Stimulated activated CD4-positive, alpha-beta T cell treated with anti-CD3 and anti-CD28 coated beads, Interleukin-12 subunit alpha, Interleukin-12 subunit beta, amount 100 ng/mL, for 4 hours (primary cell): ENCODE results near the gene NDRG2.
"Not testable (repeated sequence)": the region's sequence is repeated elsewhere in the genome, so short reads cannot be mapped to it uniquely, and the experiment has no call there.

Experiments
- DNase-seq: peaks from one replicate; pipeline ENCODE4 v3.0.0-alpha.2; 2020

NDRG2 gene

DNA sequence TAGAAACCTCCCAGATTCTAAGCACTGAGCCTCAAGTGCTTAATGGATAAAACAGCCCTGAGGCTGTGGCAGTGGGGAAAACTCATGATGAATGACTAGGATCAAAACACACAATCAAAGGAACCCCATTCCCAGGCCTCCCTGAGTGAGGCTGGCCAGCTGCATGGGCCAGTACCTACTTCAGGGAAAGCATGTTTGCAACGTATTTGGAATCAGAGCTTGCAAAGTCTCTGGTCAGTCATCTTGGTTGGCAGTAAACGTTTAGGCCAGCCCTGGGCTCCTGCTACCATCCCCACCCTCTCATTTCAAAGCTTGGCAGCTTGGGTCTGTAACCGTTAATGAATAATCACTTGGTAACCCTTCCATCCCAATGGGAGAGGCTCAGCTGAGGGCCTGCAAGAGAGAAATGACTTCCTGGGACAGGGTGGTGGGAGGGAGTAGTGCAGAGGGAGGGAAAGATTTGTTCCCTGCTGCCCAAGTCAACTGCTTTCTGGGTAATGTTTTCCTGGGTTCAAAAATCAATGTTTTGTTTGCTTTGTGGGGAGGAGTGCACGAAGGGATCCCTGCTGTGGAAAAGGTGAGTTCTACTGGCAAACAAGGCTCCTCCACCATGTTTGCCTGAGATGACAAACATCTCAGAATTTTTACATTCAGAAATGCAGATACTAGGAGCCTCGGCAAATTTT is 30.7 kb upstream of the NDRG2 start:
- DNase-seq = no peak

DNA sequence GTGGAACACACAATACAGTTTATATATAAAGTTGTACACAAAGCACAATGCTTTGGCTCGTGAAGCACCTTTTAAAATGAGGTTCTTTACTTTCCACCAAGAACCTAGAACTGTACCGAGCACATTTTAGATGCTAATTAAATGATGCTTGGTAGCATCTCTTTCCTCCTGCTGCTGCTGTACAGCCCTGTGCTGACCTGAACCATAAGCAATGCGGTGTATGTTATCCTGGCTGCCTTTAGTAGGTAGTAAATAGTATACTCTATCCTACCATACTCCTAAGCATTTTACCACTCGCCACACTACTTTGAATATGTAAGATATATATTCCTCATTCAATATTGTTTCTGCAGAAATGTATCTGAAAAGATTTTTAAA is 29.9 kb upstream of the NDRG2 start:
- no peak for DNase-seq

DNA sequence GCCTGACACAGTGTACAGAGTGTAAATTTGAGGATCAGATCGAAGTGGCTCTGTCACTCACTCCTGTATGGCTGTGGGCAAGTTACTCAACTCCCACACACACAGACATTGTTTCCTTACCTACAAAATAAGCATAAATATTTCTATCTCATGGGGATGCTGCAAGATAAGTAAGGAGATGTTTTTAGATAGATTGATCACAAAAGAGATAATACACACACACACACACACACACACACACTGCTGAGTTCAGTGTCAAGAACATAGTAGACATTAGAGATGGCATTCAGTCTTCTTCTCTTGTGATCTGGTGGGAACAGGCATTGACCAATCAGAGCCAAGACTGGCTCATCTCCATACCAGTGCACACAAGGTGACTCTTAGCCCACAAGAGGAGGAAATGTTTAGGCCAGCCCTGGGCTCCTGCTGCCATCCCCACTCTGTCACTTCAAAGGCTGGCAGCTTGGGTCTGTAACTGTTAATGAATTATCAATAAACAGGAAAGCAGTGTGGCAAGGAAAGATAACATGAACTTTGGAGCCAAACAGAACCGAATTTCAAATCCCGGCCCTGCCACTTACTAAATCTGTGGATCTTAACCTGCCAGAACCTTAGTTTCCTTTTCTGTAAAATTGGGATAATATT is 29.4 kb upstream of the NDRG2 start:
- DNase-seq = no peak

DNA sequence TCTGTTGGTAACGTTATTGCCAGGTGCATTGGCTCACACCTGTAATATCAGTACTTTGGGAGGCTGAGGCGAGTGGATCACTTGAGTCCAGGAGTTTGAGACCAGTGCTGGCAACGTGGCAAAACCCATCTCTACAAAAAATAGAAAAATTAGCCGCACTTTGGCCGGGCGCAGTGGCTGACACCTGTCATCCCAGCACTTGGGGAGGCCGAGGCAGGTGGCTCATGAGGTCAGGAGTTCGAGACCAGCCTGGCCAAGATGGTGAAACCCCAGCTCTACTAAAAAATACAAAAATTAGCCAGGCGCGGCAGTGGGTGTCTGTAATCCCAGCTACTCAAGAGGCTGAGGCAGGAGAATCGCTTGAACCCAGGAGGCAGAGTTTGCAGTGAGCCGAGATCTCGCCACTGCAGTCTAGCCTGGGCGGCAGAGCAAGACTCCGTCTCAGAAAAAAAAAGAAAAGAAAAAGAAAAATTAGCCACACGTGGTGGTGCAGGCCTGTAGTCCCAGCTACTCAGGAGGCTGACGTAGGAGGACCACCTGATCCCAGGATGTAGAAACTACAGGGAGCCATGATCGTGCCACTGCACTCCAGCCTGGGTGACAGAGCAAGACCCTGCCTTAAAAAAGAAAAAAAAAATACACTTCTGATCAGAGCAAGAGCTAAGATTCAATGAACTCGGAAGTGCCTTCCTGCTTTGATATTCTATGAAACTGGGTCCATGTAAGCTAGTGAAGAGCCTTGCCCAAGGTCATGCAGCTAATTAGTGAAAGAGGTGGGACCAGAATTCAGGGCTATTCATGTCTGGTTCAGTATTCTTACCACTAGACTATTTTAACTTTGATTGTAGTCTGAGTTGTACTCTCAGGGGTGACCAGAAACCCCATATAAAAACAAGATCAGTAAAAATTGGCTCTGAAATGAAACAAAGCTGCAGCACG is 28.6 kb upstream of the NDRG2 start:
- no peak for DNase-seq

DNA sequence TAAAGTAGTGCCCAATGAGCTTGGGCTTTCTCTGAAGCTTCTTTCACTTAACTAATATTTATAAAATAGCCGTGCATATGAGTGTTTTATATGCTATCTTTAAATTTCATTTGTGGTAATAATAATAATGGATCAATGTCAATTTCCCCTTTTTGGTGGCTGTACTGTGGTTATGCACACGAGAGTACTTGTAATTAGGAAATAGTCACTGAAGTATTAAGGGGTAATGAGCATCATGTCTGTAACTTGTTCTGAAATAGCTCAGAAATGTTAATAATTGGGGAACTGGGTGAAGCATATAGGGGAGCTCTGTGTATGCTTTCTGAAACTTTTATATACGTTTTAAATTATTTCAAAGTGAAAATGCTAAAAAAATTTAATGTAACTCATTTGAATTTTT is 25.7 kb upstream of the NDRG2 start:
- no peak for DNase-seq

DNA sequence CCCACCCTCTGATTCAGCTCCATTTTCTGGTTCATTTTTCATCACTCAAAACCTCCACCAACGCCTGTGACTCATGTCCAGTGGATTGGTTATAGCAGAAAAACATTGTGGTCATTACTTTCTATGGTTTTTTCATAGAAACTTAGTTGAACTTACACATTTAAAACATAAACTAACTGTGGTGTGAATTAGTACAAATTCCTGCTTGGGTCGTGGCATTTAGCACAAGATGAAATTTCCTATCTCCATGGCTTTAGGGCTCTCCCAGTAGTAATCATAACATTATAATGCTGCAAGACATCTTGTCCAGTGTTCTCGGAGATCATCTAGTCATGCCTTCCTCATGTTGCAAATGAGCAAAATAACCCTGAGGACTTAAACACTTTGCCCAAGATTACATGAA is 24.4 kb upstream of the NDRG2 start:
- DNase-seq = no peak

DNA sequence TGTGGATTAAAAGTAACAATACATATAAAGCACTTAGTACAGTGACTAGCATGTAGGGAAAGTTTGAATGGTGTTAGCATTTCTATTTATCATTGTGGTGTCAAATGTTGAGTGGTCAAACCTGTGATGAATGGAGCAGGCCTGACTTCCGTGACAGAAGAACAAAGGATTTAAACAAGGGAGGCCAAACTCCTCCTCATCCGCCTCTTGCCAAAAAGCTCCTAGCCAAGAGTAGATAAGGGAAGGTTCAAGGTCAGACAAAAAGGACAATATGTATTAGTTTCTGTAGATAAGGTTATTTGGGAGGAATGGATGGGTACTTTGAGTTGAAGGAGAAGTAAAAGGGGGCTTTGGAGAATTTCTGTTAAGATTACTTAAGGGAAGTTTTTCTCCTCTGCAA is 23.8 kb upstream of the NDRG2 start:
- DNase-seq = no peak

DNA sequence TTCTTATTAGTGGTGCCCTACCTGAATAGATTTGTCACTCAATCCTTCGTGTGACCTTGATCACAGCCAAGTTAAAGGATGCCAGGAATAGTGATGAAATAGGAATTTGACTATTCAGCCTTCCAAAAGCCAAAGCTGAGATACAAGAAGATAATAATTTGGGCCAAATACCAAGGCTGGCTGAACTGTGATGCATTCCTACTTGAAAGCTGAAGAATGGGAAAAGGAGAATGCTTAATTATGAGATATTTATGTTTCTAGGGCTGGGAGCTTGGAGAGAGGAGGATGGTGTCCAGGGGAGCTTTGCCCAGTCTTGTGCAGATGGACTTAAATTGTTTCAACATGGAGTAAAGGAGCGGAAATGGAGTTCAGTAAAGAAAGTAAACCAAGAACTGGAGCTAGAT is 22.5 kb upstream of the NDRG2 start:
- no peak for DNase-seq

DNA sequence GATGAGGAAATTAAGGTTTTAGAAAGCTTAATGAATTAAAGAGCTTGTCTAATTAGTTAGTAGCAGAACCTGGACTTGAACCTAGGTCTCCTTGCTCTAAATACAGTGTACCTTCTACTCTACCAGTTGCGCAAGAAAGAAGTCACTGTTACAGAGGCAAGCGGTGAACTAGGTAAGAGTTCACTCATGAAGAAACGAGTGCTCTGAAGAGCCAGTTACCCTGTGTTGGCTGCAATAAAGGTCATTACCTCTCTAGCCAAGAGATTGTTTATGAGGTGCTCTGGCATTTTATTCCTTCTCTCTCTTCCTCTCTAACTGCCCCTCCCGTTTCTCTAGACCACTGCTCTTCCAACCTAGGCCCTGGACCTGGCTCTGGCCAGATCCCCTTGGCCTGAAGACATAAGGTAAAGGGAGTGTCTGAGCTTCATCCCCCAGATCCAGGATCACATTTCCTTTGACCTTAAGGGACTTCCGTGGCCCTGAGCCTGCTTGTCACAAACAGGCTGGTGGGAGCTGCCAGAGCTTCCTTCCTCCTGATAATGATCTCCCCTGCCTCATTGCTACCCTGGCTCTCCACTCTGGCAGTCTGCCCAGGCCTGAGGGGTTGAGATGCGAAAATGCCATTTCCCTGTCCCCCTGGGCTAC is 19.2 kb upstream of the NDRG2 start:
- DNase-seq = no peak

DNA sequence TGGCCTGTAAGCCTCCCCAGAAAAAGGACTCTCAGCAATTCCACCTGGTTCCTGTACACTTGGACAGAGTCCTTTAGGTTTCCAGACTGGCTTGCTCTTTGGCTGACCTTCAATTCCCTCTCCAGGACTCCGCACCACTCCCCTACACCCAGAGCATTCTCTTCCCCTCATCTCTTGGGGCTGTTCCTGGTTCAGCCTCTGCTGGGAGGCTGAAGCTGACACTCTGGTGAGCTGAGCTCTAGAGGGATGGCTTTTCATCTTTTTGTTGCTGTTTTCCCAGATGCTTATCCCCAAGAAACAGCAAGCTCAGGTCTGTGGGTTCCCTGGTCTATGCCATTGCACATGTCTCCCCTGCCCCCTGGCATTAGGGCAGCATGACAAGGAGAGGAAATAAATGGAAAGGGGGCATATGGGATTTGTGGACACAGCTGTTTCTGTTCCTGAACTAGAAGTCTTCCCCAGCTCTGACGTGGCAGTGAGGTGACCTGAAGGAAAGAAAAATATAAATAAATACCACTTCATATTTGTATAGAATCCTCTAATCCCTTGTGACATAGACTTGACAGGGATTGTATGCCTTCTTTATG is 18.6 kb upstream of the NDRG2 start:
- DNase-seq = no peak

DNA sequence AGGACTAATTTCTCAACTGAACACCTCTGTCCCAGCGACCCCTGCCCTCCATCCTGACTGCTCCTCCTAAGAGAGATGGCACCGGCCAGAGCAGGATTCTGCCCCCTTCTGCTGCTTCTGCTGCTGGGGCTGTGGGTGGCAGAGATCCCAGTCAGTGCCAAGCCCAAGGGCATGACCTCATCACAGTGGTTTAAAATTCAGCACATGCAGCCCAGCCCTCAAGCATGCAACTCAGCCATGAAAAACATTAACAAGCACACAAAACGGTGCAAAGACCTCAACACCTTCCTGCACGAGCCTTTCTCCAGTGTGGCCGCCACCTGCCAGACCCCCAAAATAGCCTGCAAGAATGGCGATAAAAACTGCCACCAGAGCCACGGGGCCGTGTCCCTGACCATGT is 18.1 kb upstream of the NDRG2 start:
- DNase-seq = no peak

DNA sequence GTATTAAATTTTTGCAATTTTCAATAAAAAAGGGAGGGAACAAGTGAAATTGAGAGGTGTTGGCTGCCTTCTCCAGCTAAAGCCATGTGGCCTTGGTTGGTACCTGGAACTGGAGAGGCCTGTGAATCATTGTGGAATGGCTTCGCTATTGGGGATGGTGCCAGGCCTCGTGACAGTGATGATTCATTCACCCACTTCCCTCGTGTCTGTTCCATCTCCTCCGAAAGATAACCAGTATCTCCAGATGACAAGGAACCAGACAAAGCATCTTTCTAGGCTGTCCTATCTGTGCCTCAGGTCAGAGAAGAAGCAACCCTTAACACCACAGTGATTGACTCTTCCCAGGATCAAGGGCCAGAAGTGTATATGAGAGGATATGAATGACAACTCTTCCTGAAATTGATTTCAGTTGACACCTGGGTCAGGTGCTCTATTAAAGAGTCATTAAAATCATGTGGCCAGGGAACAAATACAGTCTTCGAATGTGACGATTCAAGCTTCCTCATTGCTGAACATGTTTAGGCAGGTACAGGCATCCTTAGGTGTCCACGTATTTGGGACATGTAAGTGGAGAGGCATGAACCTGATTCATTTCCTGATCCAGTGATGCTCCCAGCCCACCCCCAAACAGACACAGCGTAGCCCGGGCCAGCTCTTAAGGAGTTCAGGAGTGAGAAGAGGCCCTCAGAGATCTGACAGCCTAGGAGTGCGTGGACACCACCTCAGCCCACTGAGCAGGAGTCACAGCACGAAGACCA is 17.0 kb upstream of the NDRG2 start, which contains the start of gene RNASE7:
Gene RNASE7 (plus strand): TSS at position 687 of the 758 bp plus-strand sequence. CDS start 631 bp downstream, outside the sequence.
- DNase-seq = no peak

DNA sequence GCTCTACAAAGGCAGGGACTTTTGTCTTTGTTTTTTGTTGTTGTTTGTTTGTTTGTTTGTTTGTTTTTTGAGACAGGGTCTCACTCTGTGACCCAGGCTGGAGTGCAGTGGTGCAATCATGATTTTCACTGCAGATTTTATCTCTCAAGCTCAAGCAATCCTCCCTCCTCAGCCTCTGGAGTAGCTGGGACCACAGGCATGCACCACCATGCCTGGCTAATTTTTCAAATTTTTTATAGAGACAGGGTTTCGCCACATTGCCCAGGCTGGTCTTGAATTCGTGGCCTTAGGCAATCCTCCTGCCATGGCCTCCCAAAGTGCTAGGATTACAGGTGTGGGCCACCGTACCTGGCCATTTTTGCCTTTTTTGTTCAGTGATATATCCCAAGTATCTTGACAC is 16.1 kb upstream of the NDRG2 start:
- DNase-seq = not testable (repeated sequence)

DNA sequence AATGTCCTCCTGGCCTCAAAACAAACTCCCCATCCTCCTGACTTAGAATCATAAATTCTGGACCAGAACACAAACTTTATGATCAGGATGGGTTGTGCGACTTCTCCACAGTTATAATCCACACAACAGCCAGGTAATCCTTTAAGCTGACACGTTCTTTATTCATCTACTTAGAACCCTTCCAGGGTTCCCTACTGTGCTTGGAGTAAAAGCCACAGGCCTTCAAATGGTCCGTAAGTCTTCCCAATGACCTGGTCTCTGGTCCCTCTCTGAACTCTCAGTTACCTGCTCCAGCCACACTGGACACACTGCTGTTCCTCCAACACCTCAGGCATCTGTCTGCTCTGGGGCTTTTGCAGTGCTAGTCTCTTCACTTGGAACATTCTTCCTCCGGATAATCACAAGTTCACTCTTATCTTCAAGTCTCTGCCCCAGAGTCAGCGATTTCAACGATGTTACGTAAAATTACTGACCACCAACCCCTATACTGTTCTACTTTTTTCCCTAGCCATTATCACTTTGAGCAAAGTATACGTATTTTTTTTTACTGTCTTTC is 15.6 kb upstream of the NDRG2 start:
- DNase-seq = no peak

DNA sequence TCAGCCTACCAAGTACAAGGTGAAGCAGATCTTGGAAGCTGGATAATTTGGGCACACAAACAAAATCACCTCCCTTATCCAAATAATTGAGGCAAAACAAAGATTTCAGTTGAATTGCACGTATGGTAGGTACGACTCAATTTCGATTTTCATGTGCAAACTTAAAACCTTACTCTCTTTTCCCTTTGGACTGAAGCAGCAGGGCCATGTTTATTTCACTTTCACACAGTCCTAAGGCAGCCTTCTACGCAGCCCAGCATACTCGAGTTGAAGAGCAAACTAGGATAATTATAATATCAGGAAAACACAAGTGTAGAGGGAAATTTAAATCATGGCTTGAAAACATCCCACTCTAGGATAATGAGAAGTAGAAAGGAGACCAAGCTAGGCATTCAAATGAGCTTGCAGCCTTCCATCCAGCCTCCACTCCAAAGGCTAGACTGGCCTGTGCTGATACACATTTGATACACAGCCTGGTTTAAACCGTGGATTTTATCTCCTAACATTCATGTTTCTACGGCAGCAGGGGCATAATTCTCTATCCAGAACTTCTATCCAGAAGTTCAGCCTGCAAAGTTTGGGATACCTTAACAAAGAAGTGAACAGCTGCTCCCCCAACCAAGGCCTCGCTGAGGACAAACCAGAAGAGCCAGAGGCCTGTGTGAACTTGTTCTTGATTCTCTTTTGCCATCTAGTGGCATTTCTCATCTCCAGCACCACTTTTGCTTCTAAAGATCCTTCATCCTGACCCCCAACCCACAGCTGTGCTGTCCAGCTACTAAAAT is 14.9 kb upstream of the NDRG2 start:
- DNase-seq = no peak

DNA sequence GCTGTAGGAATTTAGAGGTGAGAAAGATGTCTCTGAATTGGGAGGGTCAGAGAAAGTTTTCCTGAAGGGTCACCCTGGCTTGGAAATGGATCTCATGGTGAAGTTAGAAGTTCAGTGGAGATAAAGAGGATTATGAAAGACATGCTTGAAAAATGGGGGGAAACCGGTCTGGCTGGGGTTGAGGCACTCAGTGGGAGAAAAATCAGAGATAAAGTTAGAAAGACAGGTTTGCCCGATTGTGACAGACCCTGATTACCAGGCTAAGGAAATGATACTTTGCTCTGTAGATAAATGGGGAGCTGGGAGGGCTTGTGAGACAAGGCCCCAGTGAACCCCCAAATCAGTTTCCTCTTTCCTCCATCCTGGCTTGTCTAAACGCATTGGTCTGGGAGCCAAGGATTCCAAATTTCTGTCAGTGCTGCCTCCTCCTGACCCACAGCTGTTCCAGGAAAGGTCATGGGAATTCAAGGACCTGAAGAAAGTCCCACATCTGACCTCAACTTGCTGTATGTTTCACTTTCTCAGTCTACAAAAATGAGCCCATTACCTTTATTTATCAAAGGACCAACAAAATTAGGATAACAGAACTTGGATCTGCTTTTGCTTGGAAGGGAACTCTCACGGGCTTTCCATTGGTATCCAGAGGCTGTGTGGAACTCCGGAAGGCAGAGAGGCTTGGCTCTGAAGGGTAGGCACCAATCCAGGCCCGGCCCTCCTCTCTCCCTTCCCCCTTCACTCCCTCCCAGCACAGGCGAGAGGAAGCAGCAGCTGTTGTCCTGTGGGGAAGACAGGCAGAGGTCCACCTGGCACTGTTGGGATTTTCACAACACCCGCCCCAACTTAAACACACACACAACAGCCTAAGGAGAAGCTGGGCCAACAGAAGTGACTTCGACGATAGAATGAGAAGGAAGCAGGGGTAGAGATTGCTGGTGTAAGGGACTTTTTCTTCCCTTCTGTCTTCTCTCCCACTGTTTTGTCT is 13.9 kb upstream of the NDRG2 start:
- no peak for DNase-seq

DNA sequence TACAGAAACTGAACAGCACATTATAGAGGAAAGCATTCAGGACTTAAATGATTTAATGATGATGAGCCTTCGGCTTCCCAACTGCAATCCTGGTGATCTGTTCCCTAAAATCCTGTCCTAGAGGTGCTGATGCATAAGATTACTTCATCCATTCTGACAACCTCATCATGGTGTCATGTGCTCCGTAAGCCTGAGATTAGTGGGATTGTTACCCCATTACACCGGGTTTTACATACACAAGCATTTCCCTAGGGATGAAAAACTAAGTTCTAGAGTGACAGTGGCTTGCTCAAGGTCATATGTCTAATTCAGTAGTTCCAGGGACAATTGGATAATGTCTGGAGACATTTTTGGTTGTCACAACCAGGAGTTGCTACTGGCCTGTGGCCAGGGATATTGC is 12.3 kb upstream of the NDRG2 start:
- no peak for DNase-seq

DNA sequence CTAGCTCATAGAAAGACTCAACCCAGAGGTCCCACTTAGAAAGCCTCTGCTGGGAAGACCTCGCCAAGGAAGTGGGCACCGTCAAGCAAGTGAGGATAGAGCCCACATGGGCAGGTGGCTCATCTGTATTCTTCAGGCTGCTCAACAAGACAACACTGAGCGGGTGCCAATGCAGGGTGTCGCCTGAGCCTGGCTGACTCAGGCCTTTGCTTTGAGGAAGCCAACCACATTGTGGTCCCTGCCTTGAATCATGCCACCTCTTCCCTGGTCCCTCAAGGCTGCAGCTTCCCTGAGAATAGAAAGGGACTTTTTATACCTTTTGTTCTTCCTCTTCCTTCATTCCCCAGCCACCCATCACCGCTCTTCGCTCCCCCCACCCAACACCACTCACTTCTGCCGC is 11.9 kb upstream of the NDRG2 start:
- no peak for DNase-seq

DNA sequence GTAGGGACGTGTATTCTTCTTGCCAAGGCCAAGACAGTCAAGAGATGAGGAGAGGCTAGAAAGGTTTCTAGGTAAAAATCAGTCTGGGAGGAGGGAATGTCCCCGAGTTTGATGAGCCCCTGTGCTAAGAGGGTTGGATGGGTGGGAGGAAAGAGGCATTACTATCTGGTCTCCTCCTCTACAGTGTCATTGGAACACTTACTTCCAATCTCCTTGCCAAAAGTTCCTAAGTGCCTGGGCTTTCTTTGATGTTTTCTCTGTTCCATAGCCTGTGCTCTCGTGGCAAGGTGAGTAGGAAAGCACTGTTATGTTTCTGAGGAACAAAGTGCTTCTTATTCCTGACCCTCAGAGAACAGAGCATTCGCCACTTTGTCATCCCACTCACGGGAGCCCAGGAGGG is 9.8 kb upstream of the NDRG2 start, which contains the start of gene RNASE13:
Gene RNASE13 (minus strand): TSS at position 101 of the 400 bp plus-strand sequence. CDS start 519 bp downstream, outside the sequence.
- no peak for DNase-seq
